ENCODE data around the gene MICA. TPM values are rescaled to one million over a fixed set of nuclear protein-coding genes. Genes with fewer than 3 reads are reported as not detected.
"Not testable (repeated sequence)": the region's sequence is repeated elsewhere in the genome, so short reads cannot be mapped to it uniquely, and the experiment has no call there.

The MICA gene
- total RNA-seq, 2 donors from 2014 or later = 15.0 to 16.4 TPM

GRCh38 chr6:31430449-31430848 is 27.1 kb downstream of the MICA start:
- no peaks in the 10 kb centered on the region for H3K27me3 ChIP-seq (replicated peaks; ENCODE audit: insufficient read depth)

GRCh38 chr6:31435051-31435450 is 31.7 kb downstream of the MICA start:
- H3K4me3 ChIP-seq; DNase-seq (ENCODE audit: low spot score); H3K27me3 ChIP-seq (replicated peaks; ENCODE audit: insufficient read depth); H3K9me3 ChIP-seq; ATAC-seq (ENCODE audit: insufficient number of reproducible peaks, low FRiP score, low read depth); H3K4me1 ChIP-seq (ENCODE audit: control insufficient read depth in 1 of 2, low read depth in 2 of 2); H3K27ac ChIP-seq; H3K36me3 ChIP-seq: not testable (repeated sequence)

More at GRCh38 chr6:31430449-31430848, 27.1 kb downstream of the MICA start:
- DNase-seq (ENCODE audit: low spot score) (no peak), ATAC-seq (ENCODE audit: insufficient number of reproducible peaks, low FRiP score, low read depth) (no peak)
- Histone ChIP-seq H3K4me1 (ENCODE audit: control insufficient read depth in 1 of 2, low read depth in 2 of 2) (no peaks in the 10 kb centered on the region), H3K36me3 (no peaks in the 10 kb centered on the region), H3K27ac (no peak overlapping the region), H3K4me3 (no peak overlapping the region), H3K9me3 (no peaks in the 10 kb centered on the region)
- no peak for TF ChIP-seq CTCF (IDR thresholded peaks at IDR 0.05)

- no peaks in the 10 kb centered on the region for H3K4me1 ChIP-seq (ENCODE audit: control insufficient read depth in 1 of 2, low read depth in 2 of 2)
- no peaks in the 10 kb centered on the region for H3K36me3 ChIP-seq
- H3K4me3 ChIP-seq = no peak overlapping the region
- H3K27me3 ChIP-seq (replicated peaks; ENCODE audit: insufficient read depth) = no peaks in the 10 kb centered on the region
- H3K9me3 ChIP-seq = no peaks in the 10 kb centered on the region
- ATAC-seq (ENCODE audit: insufficient number of reproducible peaks, low FRiP score, low read depth) = no peak
- TF ChIP-seq CTCF (IDR thresholded peaks at IDR 0.05) = no peak
- DNase-seq (ENCODE audit: low spot score) = no peak
- H3K27ac ChIP-seq = no peak overlapping the region
These were observed 34.8 kb downstream of the MICA start for GRCh38 chr6:31438222-31438621.

- no peak for ATAC-seq (ENCODE audit: insufficient number of reproducible peaks, low FRiP score, low read depth)
- H3K27me3 ChIP-seq (replicated peaks; ENCODE audit: insufficient read depth) = no peaks in the 10 kb centered on the region
- no peaks in the 10 kb centered on the region for H3K4me1 ChIP-seq (ENCODE audit: control insufficient read depth in 1 of 2, low read depth in 2 of 2)
- H3K4me3 ChIP-seq = no peak overlapping the region
- H3K9me3 ChIP-seq = no peaks in the 10 kb centered on the region
- H3K27ac ChIP-seq = no peak overlapping the region
- no peak for DNase-seq (ENCODE audit: low spot score)
- no peak for TF ChIP-seq CTCF (IDR thresholded peaks at IDR 0.05)
- no peaks in the 10 kb centered on the region for H3K36me3 ChIP-seq
These were observed 35.3 kb downstream of the MICA start for GRCh38 chr6:31438677-31439076.

GRCh38 chr6:31441365-31442267 is 38.2 kb downstream of the MICA start:
- Histone ChIP-seq H3K9me3 (no peaks in the 10 kb centered on the region), H3K27me3 (replicated peaks; ENCODE audit: insufficient read depth) (no peaks in the 10 kb centered on the region), H3K4me3 (peak overlapping the region; percentile 47), H3K27ac (no peak overlapping the region), H3K36me3 (no peaks in the 10 kb centered on the region), H3K4me1 (ENCODE audit: control insufficient read depth in 1 of 2, low read depth in 2 of 2) (no peaks in the 10 kb centered on the region)
- ATAC-seq (ENCODE audit: insufficient number of reproducible peaks, low FRiP score, low read depth) (peak; percentile 58), DNase-seq (ENCODE audit: low spot score) (peak; percentile 48)
- TF ChIP-seq CTCF (IDR thresholded peaks at IDR 0.05) = peak; percentile 86

All from thoracic aorta (tissue), 2 donors.